HG02678 (cell line): Measurements from ENCODE around the gene BAHCC1.

Source experiments
- ATAC-seq: cut with Tn5 transposase; IDR thresholded peaks from one replicate; pipeline ENCODE4 v1.9.1; 2021; ENCODE audit warnings: mild to moderate bottlenecking, moderate library complexity; ENCODE audit not compliant: unreplicated experiment

Gene BAHCC1

DNA sequence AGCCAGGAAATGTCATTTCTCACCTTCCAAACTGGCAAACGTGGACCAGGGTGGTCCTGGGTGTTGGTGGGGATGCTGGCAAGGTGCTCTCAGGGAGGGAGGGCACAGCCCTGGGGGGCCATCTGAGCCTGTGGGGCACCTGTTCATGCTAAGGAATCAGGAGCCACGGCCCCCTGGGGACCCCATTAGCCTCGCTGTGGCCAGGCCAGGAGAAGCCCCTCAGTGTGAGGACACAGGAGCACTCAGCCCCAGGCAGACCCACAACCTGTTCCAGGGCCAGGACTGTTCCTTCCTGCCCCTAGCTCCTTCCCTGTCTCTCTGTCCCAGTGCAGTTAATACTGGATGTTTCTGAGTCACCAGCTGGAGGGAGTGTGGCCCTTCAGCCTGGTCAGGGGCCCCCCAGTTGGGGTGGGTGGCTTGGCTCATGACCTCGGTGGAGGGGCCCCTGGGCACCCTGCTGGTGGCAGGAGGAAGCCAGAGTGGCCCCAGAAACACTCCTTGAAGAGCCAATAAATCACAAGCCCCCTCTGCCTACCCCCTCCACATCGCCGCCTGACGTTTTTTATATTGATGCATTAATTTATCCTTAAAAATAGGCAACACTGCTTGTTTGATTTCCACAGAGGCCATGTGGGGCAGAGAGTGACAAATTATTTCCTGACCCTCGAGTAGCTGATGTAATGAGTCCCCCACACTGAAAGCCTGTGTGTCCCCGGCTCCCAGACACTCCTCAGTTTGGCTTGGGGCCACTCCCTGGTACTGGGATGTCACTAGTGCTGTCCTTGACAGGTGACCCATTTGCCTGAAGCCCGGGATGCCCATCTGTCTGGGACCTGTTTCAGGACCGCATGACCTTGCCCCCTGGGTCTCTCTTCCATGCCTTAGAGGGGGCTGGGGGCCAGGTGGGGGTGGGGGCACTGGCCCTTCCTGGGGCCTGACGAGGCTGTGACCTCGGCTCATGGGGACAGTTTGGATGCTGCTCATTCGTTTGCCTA is 95.0 kb downstream of the BAHCC1 start:
- no peak for ATAC-seq

DNA sequence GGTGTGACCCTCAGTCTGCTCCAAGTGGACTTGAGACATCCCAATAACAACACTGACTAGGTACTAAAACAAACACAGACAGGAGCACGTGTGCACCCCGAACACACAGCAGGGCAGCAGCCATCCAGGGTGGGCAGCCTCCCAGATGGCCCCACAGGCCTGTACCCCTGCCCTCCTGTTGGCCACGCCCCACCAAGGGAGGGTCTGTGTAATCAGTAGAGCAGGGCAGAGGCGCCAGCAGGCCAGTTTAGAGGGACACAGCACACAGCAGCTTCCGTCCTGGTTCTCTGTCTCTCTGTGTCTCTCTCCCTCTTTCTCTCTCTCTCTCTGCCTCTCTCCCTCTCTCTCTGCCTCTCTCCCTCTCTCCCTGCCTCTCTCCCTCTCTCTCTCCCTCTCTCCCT is 95.9 kb downstream of the BAHCC1 start:
- ATAC-seq: no peak

GRCh38 chr17:81491761-81492160 is 96.5 kb downstream of the BAHCC1 start:
- no peak for ATAC-seq

GRCh38 chr17:81492202-81492601 is 96.9 kb downstream of the BAHCC1 start:
- ATAC-seq: no peak

DNA sequence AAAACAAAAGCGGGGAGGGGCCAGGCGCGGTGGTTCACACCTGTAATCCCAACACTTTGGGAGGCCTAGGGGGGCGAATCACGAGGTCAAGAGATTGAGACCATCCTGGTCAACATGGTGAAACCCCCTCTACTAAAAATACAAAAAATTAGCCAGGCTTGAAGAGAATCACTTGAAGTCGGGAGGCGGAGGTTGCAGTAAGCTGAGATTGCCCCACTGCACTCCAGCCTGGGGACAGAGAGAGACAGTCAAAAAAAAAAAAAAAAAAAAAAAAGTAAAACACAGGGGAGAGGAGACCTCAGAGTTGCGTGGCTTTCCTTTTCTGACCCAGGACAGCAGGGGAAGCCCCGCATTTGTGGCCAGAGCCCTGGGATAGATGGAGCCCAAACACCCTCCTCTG is 97.4 kb downstream of the BAHCC1 start:
- ATAC-seq: no peak

GRCh38 chr17:81493198-81494038 is 98.2 kb downstream of the BAHCC1 start:
- ATAC-seq: no peak

DNA sequence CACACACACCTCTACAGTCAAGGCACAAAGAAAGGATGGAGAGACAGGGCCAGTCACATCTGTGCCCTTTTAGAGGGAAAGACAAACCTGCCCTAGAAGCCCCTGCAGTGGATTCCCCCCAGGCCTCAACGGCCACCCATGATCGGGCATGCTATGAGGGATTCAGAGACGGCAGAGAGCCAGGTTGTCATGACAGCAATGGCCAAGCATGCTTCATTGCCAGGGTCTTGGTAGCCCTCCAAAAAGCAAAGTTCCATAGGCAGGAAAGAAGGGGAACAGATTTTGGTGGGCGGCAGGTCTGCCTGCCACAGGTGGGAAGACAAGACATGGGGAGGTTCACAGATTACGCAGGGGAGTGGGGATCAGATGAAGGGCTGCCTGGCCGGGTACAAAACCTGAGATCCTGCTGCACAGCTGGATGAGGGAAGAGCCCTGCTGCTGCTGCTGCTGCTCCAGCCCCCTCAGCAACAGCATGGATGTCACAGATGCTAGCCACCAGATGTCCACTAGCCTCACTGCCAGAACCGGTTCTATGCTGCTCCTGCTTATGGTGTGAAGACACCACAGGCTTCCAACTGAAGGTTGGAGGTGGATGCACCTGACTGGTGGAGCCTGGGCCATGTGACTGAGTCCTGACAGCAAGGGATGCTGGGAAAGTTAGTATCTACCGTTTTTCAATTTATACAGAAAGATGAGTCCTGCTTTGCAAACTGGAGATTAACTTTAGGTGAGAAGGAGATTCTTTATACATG is 99.5 kb downstream of the BAHCC1 start:
- ATAC-seq: no peak

DNA sequence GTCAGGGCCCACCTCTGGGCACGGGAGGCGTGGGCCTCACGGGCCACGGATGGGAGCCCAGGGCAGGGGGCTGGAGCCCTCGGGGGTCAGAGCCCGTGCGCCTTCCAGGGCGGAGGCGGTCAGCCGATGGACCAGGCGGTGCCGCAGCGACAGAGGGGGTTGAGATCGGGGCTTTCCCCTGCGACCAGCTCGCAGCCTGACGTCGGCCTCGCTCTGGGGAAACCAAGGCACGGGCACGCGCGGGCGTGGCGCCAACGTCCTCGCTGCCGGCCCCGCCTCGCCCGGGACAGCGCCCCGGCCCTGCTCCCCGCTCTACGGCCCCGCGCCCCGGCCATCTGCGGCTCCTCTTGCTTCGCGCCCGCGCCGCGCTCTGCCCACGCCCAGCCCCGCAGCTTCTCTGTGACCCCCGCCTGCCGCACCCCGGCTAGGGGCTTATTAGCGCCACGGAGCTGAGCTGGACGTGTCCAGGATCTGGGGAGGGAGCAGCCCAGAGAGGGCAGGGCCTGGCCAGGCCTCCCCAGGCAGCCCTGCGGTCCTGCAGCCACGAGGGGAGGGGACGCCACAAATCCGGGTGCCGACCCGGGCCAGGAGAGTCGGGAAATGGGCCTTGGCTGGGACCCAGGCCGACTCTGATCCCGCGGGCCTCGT is 103.8 kb downstream of the BAHCC1 start:
- no peak for ATAC-seq

DNA sequence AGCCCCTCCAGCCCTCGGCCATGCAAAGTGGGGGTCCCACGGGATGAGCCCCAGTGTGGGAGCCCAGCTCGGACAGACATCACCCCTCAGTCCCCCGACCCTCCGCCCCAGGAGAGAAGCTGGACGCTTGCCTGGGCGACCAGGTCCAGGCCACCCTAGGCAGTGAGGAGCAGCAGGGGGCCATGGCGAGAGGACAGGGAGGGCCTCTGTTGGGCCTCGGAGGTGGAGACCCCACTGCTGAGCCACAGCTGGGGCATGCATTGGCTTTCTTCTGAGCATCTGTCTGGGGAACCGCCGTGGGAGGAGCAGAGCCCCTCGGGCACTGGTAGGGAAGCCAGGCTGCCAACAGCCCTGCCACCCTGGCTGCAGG is 104.3 kb downstream of the BAHCC1 start:
- ATAC-seq: no peak

DNA sequence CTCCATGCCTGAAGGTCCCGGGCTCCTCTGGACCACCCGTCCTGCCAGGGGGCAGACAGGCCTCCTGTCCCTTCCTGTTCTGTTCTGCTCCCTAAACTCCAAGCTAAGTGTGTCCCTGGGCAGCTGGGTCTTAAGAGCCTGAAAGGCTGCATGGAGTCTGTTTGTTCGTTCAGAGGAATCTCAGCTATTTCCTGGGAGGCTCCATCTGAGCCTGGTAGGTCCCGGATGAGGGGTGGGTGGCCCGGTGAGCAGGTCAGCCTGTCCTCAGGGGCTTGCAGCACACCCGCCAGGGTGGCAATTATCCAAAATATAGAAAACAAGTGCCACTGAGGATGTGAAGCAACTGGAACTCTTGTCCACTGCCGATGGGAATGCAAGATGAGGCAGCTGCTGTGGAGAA is 104.8 kb downstream of the BAHCC1 start:
- ATAC-seq: no peak

- ATAC-seq: no peak
Measured at GRCh38 chr17:81502471-81503017, 107.3 kb downstream of the BAHCC1 start.

DNA sequence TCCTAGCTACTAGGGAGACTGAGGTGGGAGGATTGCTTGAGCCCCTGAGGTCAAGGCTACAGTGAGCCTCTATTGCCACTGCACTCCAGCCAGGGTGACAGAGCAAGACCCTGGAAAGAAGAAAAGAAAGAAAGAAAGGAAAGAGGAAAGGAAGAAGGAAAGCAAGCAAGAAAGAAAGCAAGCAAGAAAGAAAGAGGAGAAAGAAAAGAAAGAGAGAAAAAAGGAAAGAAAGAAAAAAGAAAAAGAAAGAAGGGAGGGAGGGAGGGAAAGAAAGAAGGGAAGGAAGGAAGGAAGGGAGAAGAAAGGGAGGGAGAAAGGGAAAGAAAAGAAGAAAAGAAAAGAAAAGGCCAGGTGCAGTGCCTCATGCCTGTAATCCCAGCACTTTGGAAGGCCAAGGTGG is 108.4 kb downstream of the BAHCC1 start:
- no peak for ATAC-seq

- no peak for ATAC-seq
Measured at GRCh38 chr17:81508639-81509206, 113.5 kb downstream of the BAHCC1 start.

GRCh38 chr17:81509207-81509971 is 114.1 kb downstream of the BAHCC1 start:
- no peak for ATAC-seq

GRCh38 chr17:81509972-81510784 is 114.9 kb downstream of the BAHCC1 start:
- no peak for ATAC-seq

DNA sequence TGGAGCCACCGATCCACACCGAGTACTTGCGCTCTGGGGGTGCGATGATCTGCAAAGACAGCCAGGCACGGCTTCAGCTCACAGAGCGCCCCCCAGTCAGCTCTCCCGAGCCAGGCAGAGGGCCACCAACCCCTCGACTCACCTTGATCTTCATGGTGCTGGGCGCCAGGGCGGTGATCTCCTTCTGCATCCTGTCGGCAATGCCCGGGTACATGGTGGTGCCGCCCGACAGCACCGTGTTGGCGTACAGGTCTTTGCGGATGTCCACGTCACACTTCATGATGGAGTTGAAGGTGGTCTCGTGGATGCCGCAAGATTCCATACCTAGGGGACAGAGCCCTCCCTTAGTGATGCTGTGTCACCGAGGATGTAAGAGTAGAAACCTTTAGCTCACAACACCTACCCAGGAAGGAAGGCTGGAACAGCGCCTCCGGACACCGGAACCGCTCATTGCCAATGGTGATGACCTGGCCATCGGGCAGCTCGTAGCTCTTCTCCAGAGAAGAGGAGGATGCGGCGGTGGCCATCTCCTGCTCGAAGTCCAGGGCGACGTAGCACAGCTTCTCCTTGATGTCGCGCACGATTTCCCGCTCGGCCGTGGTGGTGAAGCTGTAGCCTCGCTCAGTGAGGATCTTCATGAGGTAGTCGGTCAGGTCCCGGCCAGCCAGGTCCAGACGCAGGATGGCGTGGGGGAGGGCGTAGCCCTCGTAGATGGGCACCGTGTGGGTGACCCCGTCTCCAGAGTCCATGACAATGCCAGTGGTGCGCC is 115.7 kb downstream of the BAHCC1 start:
- ATAC-seq: no peak

- no peak for ATAC-seq
Measured at GRCh38 chr17:81511554-81511803, 116.2 kb downstream of the BAHCC1 start.
